ENCODE results near the gene TPCN1. TPM values are rescaled to one million over a fixed set of nuclear protein-coding genes. Genes with fewer than 3 reads are reported as not detected.
A peak's percentile ranks its signal among the peaks of the same experiment; 100 is the strongest.

The TPCN1 gene
- total and polyA plus RNA-seq, 2 of the 13 experiments (the other 11 are each of a cell fraction or from before 2014, with no cell fraction given) = 8.0 to 26.8 TPM

GRCh38 chr12:113230315-113231234 lies 9.3 kb downstream of the TPCN1 start (continued):
- TF ChIP-seq, protein P1, sequence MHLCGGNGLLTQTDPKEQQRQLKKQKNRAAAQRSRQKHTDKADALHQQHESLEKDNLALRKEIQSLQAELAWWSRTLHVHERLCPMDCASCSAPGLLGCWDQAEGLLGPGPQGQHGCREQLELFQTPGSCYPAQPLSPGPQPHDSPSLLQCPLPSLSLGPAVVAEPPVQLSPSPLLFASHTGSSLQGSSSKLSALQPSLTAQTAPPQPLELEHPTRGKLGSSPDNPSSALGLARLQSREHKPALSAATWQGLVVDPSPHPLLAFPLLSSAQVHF (CRISPR knock-in tag; IDR thresholded peaks at IDR 0.05) = 0 out of 2 replicates have a peak, but pooled peaks have one; percentile 31
- TF ChIP-seq ZNF629 (CRISPR knock-in tag; conservative IDR thresholded peaks at IDR 0.05) = no peak
- no peak for TF ChIP-seq ZNF780A (CRISPR knock-in tag; IDR thresholded peaks at IDR 0.05)
- TF ChIP-seq ZBTB34 (CRISPR knock-in tag; IDR thresholded peaks at IDR 0.05) = 0 out of 2 replicates have a peak, but pooled peaks have one; percentile 47
- peak; percentile 39; the same call in 1 of the 2 replicates for TF ChIP-seq ZFX (CRISPR knock-in tag; IDR thresholded peaks at IDR 0.05; ENCODE audit: low read depth)
- TF ChIP-seq ATRX (CRISPR knock-in tag; IDR thresholded peaks at IDR 0.05; ENCODE audit: borderline replicate concordance) = no peak
- TF ChIP-seq, protein P2, sequence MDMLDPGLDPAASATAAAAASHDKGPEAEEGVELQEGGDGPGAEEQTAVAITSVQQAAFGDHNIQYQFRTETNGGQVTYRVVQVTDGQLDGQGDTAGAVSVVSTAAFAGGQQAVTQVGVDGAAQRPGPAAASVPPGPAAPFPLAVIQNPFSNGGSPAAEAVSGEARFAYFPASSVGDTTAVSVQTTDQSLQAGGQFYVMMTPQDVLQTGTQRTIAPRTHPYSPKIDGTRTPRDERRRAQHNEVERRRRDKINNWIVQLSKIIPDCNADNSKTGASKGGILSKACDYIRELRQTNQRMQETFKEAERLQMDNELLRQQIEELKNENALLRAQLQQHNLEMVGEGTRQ (IDR thresholded peaks at IDR 0.05; ENCODE audit: low read depth, low read length) = peak; percentile 48; the same call in 1 of the 2 replicates
- TF ChIP-seq, protein P2 (CRISPR knock-in tag; IDR thresholded peaks at IDR 0.05; ENCODE audit: borderline replicate concordance) = peak; percentile 42; the same call in 1 of the 2 replicates
- TF ChIP-seq SP2 (CRISPR knock-in tag; IDR thresholded peaks at IDR 0.05) = no peak
- TF ChIP-seq HIVEP1 (CRISPR knock-in tag; IDR thresholded peaks at IDR 0.05) = peak; percentile 16; the same call in 1 of the 2 replicates
- no peak for TF ChIP-seq ZNF329 (CRISPR knock-in tag; IDR thresholded peaks at IDR 0.05; ENCODE audit: low read depth)
- no peak for TF ChIP-seq ZNF207 (IDR thresholded peaks at IDR 0.05; ENCODE audit: borderline replicate concordance)
- TF ChIP-seq, protein P3, sequence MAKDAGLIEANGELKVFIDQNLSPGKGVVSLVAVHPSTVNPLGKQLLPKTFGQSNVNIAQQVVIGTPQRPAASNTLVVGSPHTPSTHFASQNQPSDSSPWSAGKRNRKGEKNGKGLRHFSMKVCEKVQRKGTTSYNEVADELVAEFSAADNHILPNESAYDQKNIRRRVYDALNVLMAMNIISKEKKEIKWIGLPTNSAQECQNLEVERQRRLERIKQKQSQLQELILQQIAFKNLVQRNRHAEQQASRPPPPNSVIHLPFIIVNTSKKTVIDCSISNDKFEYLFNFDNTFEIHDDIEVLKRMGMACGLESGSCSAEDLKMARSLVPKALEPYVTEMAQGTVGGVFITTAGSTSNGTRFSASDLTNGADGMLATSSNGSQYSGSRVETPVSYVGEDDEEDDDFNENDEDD (CRISPR knock-in tag; IDR thresholded peaks at IDR 0.05; ENCODE audit: borderline replicate concordance) = peak; percentile 78; the same call in 1 of the 2 replicates
- TF ChIP-seq, protein P4, sequence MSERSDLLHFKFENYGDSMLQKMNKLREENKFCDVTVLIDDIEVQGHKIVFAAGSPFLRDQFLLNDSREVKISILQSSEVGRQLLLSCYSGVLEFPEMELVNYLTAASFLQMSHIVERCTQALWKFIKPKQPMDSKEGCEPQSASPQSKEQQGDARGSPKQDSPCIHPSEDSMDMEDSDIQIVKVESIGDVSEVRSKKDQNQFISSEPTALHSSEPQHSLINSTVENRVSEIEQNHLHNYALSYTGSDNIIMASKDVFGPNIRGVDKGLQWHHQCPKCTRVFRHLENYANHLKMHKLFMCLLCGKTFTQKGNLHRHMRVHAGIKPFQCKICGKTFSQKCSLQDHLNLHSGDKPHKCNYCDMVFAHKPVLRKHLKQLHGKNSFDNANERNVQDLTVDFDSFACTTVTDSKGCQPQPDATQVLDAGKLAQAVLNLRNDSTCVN (CRISPR knock-in tag; IDR thresholded peaks at IDR 0.05; ENCODE audit: borderline replicate concordance) = no peak
- 0 out of 2 replicates have a peak, but pooled peaks have one; percentile 52 for TF ChIP-seq NR0B2 (CRISPR knock-in tag; IDR thresholded peaks at IDR 0.05)
- no peak for TF ChIP-seq ZMYM3 (CRISPR knock-in tag; IDR thresholded peaks at IDR 0.05)
- TF ChIP-seq ZNF790 (CRISPR knock-in tag; IDR thresholded peaks at IDR 0.05; ENCODE audit: borderline replicate concordance) = no peak
- no peak for TF ChIP-seq SRSF9 (IDR thresholded peaks at IDR 0.05; ENCODE audit: borderline replicate concordance, insufficient read depth, low read depth, low read length, poor library complexity, severe bottlenecking)
- peak; percentile 73; the same call in 1 of the 2 replicates for TF ChIP-seq WIZ (CRISPR knock-in tag; IDR thresholded peaks at IDR 0.05)
- peak; percentile 45; the same call in 1 of the 2 replicates for TF ChIP-seq JUNB (CRISPR knock-in tag; IDR thresholded peaks at IDR 0.05; ENCODE audit: borderline replicate concordance)
